Liver (tissue), 9 donors: ENCODE measurements around the gene MID2. TPM values are rescaled to one million over a fixed set of nuclear protein-coding genes. Genes with fewer than 3 reads are reported as not detected.

Experiments used
- DNase-seq: peaks from one replicate; pipeline ENCODE4 v3.0.0-alpha.2; 2017; ENCODE audit warnings: low spot score
- H3K27ac ChIP-seq, 2 donors: one replicate each; pipeline ENCODE4 v1.7.0; 2013; ENCODE audit warnings: inconsistent platforms in 2 of 2, low read length in 2 of 2, control low read depth in 1 of 2, low read depth in 1 of 2, mild to moderate bottlenecking in 1 of 2
- H3K27me3 ChIP-seq, 4 donors: one replicate each; pipeline versions ENCODE4 v1.6.1 to v1.7.0; 2013; ENCODE audit warnings: low read length in 3 of 4, inconsistent platforms in 1 of 4, mild to moderate bottlenecking in 1 of 4, moderate library complexity in 1 of 4; ENCODE audit not compliant: control insufficient read depth in 4 of 4, insufficient read depth in 4 of 4
- H3K36me3 ChIP-seq, 4 donors: one replicate each; pipeline versions ENCODE4 v1.6.1 to v1.7.0; 2013; ENCODE audit warnings: low read length in 3 of 4, mild to moderate bottlenecking in 3 of 4, low read depth in 1 of 4, moderate library complexity in 1 of 4; ENCODE audit not compliant: control insufficient read depth in 4 of 4, insufficient read depth in 3 of 4
- H3K4me1 ChIP-seq, 4 donors: one replicate each; pipeline versions ENCODE4 v1.6.1 to v1.7.0; 2013; ENCODE audit warnings: low read length in 3 of 4, mild to moderate bottlenecking in 3 of 4, moderate library complexity in 1 of 4; ENCODE audit not compliant: control insufficient read depth in 4 of 4, insufficient read depth in 4 of 4
- H3K4me3 ChIP-seq, 3 donors: one replicate each; pipeline versions ENCODE4 v1.6.1 to v1.7.0; 2013; ENCODE audit warnings: low read length in 3 of 3, control low read depth in 1 of 3, low read depth in 1 of 3, mild to moderate bottlenecking in 1 of 3
- H3K9ac ChIP-seq, 2 donors: one replicate each; pipeline ENCODE4 v1.7.0; 2013; ENCODE audit warnings: low read length in 2 of 2, mild to moderate bottlenecking in 2 of 2, moderate library complexity in 2 of 2, control low read depth in 1 of 2, low read depth in 1 of 2
- H3K9me3 ChIP-seq, 4 donors: one replicate each; pipeline versions ENCODE4 v1.6.1 to v1.7.0; 2013; ENCODE audit warnings: low read length in 3 of 4; ENCODE audit not compliant: control insufficient read depth in 4 of 4
- EGR1 ChIP-seq, 2 donors: IDR thresholded peaks; 2 replicates each; pipeline ENCODE4 v1.6.1; 2016 to 2018; ENCODE audit warnings: antibody characterized with exemption in 2 of 2, low read depth in 2 of 2
- FOXA1 ChIP-seq: IDR thresholded peaks from 2 replicates; pipeline ENCODE4 v1.6.1; 2016; ENCODE audit warnings: antibody characterized with exemption
- FOXA2 ChIP-seq: IDR thresholded peaks from 2 replicates; pipeline ENCODE4 v1.6.1; 2016; ENCODE audit warnings: antibody characterized with exemption
- GABPA ChIP-seq, 2 donors: IDR thresholded peaks in 1 of 2; conservative IDR thresholded peaks in 1 of 2; 2 replicates each; pipeline ENCODE4 v1.6.1; 2016; ENCODE audit warnings: antibody characterized with exemption in 2 of 2, mild to moderate bottlenecking in 1 of 2, moderate library complexity in 1 of 2
- HNF4A ChIP-seq, 2 donors: conservative IDR thresholded peaks; 2 replicates each; pipeline ENCODE4 v1.6.1; 2016; ENCODE audit warnings: antibody characterized with exemption in 2 of 2, mild to moderate bottlenecking in 2 of 2
- HNF4G ChIP-seq: IDR thresholded peaks from 2 replicates; pipeline ENCODE4 v1.6.1; 2016; ENCODE audit warnings: antibody characterized with exemption
- JUND ChIP-seq, 2 donors: IDR thresholded peaks; 2 replicates each; pipeline ENCODE4 v1.6.1; 2016; ENCODE audit warnings: antibody characterized with exemption in 2 of 2
- NR2F2 ChIP-seq: IDR thresholded peaks from 2 replicates; pipeline ENCODE4 v1.6.1; 2016; ENCODE audit warnings: antibody characterized with exemption
- RXRA ChIP-seq, 2 donors: IDR thresholded peaks; 2 replicates each; pipeline ENCODE4 v1.6.1; 2017 to 2018; ENCODE audit warnings: antibody characterized with exemption in 2 of 2, mild to moderate bottlenecking in 1 of 2
- SP1 ChIP-seq: IDR thresholded peaks from 2 replicates; pipeline ENCODE4 v1.6.1; 2018; ENCODE audit warnings: antibody characterized with exemption, mild to moderate bottlenecking
- TAF1 ChIP-seq: conservative IDR thresholded peaks from 2 replicates; pipeline ENCODE4 v1.6.1; 2016; ENCODE audit warnings: antibody characterized with exemption, mild to moderate bottlenecking
- ZBTB33 ChIP-seq: IDR thresholded peaks from 2 replicates; pipeline ENCODE4 v1.6.1; 2016; ENCODE audit warnings: antibody characterized with exemption
- WGBS: extraction: QIAGEN DNeasy Blood & Tissue Kit; methylation state at CpG from one replicate; pipeline ENCODE4 v1.1.7; 2013; 5-methylcytosine and 5-hydroxymethylcytosine counted together
- polyA plus RNA-seq, 2 donors: library from polyadenylated mRNA; stranded (reverse) in 1 of 2; unstranded in 1 of 2; fragments of 200-250 nt in 1 of 2; fragments of >200 nt in 1 of 2; fragmentation: Nextera tagmentation in 1 of 2; extraction: Ambion mirVana in 1 of 2; gene quantifications; one replicate each; pipeline versions ENCODE4 v1.2.1 to v1.2.3, GENCODE V29; 2013 to 2015
- total RNA-seq, 2 donors: library from RNA; depleted of rRNA; stranded (reverse); fragments of >200 nt; gene quantifications; one replicate each; pipeline ENCODE4 v1.2.3, GENCODE V29; 2014
- TF ChIP-seq, protein P1 (sequence below): IDR thresholded peaks from 2 replicates; pipeline ENCODE4 v1.6.1; 2016; ENCODE audit warnings: antibody characterized with exemption
- TF ChIP-seq, protein P2 (sequence below): fragments of 150-350 bp; IDR thresholded peaks from 2 replicates; pipeline ENCODE4 v1.5.1; 2017; ENCODE audit warnings: improper control_type of control experiment, low read depth, low read length; ENCODE audit not compliant: missing input control
- TF ChIP-seq, protein P3 (sequence below): IDR thresholded peaks from 2 replicates; pipeline ENCODE4 v1.6.1; 2016; ENCODE audit warnings: antibody characterized with exemption
- TF ChIP-seq, protein P4 (sequence below): IDR thresholded peaks from 2 replicates; pipeline ENCODE4 v1.6.1; 2016; ENCODE audit warnings: antibody characterized with exemption, mild to moderate bottlenecking
- donor health status: healthy.
- donor health status: healthy.
- donor health status: healthy.
- donor health status: healthy.
- donor health status: healthy.

The MID2 gene
- total and polyA plus RNA-seq, 4 donors, result 2.2 to 12.2 (median 3.7) TPM

GRCh38 chrX:107857837-107858236, 32.2 kb downstream of the MID2 start:
- TF ChIP-seq, protein P1, sequence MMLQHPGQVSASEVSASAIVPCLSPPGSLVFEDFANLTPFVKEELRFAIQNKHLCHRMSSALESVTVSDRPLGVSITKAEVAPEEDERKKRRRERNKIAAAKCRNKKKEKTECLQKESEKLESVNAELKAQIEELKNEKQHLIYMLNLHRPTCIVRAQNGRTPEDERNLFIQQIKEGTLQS, result no peak
- TF ChIP-seq RXRA (IDR thresholded peaks at IDR 0.05) (no peak), TAF1 (no peak), FOXA2 (no peak), ZBTB33 (no peak)
- TF ChIP-seq, protein P2, sequence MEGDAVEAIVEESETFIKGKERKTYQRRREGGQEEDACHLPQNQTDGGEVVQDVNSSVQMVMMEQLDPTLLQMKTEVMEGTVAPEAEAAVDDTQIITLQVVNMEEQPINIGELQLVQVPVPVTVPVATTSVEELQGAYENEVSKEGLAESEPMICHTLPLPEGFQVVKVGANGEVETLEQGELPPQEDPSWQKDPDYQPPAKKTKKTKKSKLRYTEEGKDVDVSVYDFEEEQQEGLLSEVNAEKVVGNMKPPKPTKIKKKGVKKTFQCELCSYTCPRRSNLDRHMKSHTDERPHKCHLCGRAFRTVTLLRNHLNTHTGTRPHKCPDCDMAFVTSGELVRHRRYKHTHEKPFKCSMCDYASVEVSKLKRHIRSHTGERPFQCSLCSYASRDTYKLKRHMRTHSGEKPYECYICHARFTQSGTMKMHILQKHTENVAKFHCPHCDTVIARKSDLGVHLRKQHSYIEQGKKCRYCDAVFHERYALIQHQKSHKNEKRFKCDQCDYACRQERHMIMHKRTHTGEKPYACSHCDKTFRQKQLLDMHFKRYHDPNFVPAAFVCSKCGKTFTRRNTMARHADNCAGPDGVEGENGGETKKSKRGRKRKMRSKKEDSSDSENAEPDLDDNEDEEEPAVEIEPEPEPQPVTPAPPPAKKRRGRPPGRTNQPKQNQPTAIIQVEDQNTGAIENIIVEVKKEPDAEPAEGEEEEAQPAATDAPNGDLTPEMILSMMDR, result no peak
- TF ChIP-seq, protein P3, sequence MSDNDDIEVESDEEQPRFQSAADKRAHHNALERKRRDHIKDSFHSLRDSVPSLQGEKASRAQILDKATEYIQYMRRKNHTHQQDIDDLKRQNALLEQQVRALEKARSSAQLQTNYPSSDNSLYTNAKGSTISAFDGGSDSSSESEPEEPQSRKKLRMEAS, result no peak
- TF ChIP-seq, protein P4, sequence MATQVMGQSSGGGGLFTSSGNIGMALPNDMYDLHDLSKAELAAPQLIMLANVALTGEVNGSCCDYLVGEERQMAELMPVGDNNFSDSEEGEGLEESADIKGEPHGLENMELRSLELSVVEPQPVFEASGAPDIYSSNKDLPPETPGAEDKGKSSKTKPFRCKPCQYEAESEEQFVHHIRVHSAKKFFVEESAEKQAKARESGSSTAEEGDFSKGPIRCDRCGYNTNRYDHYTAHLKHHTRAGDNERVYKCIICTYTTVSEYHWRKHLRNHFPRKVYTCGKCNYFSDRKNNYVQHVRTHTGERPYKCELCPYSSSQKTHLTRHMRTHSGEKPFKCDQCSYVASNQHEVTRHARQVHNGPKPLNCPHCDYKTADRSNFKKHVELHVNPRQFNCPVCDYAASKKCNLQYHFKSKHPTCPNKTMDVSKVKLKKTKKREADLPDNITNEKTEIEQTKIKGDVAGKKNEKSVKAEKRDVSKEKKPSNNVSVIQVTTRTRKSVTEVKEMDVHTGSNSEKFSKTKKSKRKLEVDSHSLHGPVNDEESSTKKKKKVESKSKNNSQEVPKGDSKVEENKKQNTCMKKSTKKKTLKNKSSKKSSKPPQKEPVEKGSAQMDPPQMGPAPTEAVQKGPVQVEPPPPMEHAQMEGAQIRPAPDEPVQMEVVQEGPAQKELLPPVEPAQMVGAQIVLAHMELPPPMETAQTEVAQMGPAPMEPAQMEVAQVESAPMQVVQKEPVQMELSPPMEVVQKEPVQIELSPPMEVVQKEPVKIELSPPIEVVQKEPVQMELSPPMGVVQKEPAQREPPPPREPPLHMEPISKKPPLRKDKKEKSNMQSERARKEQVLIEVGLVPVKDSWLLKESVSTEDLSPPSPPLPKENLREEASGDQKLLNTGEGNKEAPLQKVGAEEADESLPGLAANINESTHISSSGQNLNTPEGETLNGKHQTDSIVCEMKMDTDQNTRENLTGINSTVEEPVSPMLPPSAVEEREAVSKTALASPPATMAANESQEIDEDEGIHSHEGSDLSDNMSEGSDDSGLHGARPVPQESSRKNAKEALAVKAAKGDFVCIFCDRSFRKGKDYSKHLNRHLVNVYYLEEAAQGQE, result no peak
- Histone ChIP-seq H3K9ac (no peak overlapping the region), H3K36me3 (no peaks in the 10 kb centered on the region), H3K27me3 (no peaks in the 10 kb centered on the region), H3K4me1 (no peaks in the 10 kb centered on the region), H3K27ac (no peak overlapping the region), H3K4me3 (no peak overlapping the region), H3K9me3 (no peaks in the 10 kb centered on the region)
- DNase-seq, result no peak
- WGBS, result 86% methylated on average over 5 of the region's 5 CpGs

- DNase-seq, result no peak
- WGBS, result 97% methylated on average over 4 of the region's 4 CpGs
- TF ChIP-seq HNF4A (conservative IDR thresholded peaks at IDR 0.05) (no peak), RXRA (IDR thresholded peaks at IDR 0.05) (no peak), JUND (IDR thresholded peaks at IDR 0.05) (no peak), SP1 (no peak), NR2F2 (no peak), FOXA1 (no peak), EGR1 (IDR thresholded peaks at IDR 0.05; ENCODE audit: low read depth in 2 of 2) (no peak), HNF4G (no peak), GABPA (IDR thresholded peaks at IDR 0.05 in 1 of 2, conservative IDR thresholded peaks at IDR 0.05 in 1 of 2) (no peak)
- TF ChIP-seq, protein P2, result no peak
- TF ChIP-seq, protein P4, result no peak
- TF ChIP-seq, protein P1, result no peak
- TF ChIP-seq, protein P3, result no peak
Observed at GRCh38 chrX:107861056-107861455, 35.4 kb downstream of the MID2 start.

More at GRCh38 chrX:107861056-107861455, 35.4 kb downstream of the MID2 start:
- H3K9ac ChIP-seq, result no peak overlapping the region
- H3K4me1 ChIP-seq, result no peaks in the 10 kb centered on the region
- no peak overlapping the region for H3K4me3 ChIP-seq
- no peaks in the 10 kb centered on the region for H3K27me3 ChIP-seq
- no peak overlapping the region for H3K27ac ChIP-seq
- no peaks in the 10 kb centered on the region for H3K9me3 ChIP-seq
- H3K36me3 ChIP-seq, result no peaks in the 10 kb centered on the region
